Activated CD4-positive, CD25-positive, alpha-beta regulatory T cell (primary cell): ENCODE results near the gene ICAM2.
A peak's percentile ranks its signal among the peaks of the same experiment; 100 is the strongest.
"Not testable (repeated sequence)": the region's sequence is repeated elsewhere in the genome, so short reads cannot be mapped to it uniquely, and the experiment has no call there.

Experiments used
- DNase-seq, 4 experiments: peaks; one replicate each; lab custom pipeline; 2025; lab: John Stamatoyannopoulos, UW

Gene ICAM2

DNA sequence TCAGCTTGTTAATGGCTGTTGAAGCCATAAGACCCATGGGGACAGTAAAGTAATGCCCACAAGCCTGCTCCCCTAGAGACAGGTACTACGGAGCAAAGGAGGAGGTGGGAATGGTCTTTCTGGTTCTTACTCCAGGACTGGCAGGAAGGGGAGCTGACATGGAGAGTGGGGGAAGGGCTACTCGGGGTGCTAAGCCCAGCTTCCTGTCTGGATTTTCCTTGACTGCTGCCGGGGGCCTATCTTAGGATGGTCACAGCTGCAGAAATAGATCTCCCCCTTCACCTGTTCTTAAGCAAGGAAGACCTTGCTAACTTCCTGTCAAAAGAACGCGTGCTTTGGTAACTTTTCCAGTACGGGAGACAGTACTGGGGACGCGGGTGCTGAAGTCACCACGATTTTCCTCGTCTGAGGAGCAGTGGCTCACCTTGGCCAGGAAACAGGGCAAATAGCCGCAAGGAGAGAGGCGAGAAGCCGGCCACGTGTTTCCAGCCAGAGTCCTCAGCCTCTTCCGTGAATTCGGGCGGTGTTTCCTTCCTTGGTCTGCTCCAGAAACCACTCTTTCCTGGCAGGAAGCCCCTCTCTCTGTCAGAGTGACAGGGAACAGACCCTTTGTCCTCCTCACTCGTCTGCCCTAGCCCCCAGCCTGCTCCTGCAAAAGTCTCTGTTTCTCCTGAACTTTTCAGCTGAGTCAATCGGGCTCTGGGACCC lies 22.9 kb downstream of the ICAM2 start:
- DNase-seq: no peak

- no peak for DNase-seq
These were observed 23.8 kb downstream of the ICAM2 start for GRCh38 chr17:63996430-63997182.

GRCh38 chr17:63995626-63996025 lies 24.8 kb downstream of the ICAM2 start:
- DNase-seq: no peak

GRCh38 chr17:63993368-63993985 lies 27.0 kb downstream of the ICAM2 start:
- no peak for DNase-seq

- DNase-seq: no peak
These were observed 28.8 kb downstream of the ICAM2 start for GRCh38 chr17:63991611-63992010.

DNA sequence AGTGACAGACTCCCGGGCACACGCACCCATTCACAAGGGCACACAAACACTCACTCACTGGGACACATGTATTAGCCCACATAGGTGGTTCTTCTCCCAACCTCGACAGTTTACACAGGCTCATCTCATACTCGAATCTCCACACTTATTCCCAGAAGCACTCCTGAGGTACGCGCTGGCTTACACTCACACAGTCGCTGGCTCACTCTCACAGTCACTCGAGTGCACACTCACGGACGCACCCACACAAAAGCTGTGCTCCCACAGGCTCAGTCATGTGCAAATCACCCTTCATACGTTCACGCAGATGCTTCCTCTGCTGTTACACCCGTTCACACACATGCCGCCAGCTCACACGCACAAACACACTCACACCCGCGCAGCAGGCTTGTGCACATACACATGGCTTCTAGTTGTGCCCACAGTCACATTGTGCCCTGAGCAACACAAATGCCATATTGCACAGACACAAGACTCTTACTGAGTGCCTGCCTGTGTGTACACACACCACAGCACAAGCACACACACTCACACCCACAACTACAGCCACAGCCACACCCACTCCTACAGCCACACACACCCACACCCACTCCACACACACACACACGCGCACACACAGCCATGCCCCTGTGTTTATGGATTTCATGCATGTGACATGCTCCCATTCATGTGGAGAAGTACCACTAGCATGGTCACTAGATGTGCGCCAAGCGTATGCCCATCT lies 30.6 kb downstream of the ICAM2 start:
- no peak for DNase-seq

DNA sequence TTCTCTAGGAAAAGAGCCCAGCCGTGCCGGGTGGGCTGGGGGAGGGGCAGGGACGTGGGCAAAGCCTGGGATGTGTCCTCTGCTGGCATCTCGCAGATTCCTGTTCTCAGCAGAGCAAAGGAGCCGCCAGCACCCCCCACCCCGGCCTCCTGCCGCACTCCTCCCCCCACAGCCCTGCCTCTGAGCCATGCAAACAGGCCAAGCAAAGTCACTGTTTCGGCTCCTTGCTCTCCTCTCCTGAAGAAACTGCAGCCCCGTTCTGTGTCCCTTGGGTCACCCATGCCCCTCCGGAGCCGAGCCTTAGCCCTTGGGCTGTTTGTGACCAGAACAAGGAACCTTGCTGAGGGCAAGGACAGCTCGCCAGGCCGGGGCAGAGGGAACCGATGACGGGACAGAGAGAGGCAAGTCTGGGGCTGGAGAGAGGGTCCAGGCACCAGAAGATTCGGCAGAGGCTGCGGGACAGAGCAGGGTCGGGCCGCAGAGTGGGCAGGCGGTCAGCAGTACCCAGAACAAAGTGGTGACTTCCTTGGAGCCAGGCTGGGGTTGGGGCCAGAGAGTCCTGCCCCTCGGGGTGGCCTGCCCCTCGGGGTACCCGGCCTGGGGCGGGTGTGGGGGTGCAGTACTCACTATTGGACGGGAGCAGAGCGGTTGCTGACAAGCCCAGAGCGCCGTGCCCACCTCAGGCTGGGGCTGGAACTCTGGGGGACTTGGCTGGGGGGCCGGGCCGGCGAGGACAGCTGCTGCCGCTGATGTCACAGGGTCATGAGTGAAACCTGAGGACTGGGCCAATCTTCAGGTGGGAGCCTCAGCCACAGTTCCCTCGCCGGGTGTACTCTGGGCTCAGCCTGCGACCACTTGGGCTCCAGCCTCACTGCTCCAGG lies 31.5 kb downstream of the ICAM2 start:
- no peak for DNase-seq

- no peak for DNase-seq
These were observed 32.3 kb downstream of the ICAM2 start for GRCh38 chr17:63988127-63988478.

GRCh38 chr17:63987221-63988126 lies 33.0 kb downstream of the ICAM2 start:
- no peak for DNase-seq

DNA sequence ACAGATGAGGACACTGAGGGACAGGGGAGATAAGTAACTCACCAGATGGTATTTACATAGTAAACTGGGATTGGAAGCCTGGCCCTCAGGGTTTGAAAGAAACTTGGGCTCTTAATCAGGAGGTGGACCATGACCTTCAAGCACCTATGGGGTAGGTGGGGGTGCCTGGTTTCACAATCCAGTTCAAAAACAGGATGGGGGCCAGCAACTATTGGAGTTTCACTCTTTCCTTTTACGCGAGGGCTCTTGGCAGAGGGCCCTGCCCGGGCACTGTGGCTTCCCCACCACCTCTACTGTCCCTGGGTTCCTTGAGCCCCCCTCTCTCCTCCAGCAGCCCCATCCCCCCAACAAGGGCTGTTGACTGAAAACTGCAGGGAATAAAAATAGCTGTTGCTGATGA lies 33.6 kb downstream of the ICAM2 start:
- DNase-seq: no peak

DNA sequence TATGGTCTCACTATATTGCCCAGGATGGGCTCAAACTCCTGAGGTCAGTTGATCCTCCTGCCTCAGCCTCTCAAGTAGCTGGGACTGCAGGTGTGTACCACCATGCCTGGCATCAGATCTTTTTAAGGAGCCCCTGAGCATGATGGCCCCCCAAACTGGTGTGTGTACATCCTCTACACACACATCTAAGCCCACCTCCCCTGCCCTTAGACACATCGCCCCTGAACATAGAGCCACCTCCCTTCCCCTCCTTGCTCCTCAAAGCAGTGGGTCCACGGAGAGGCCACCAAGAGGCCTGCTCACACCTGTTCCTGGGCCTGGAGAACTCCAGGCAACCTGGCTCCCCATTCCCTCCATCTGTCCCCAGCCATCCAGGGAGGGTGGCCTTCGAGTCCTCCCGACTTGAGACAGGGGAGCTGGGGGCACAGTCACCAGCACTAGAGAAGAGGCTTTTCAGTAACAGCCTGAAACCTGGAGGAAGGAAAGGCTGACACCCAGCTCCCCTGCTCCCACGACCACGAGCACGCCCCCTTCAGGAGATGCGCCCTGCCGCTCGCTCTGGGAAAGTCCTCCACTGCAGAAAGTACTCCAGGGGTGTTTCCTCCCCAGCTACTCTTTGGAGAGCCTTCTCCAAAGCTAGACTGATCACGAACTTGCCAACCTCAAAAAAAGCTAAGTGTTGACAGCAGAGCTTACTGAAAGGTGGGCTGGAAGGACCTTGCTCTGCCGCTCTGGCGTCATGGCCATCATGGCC lies 34.9 kb downstream of the ICAM2 start:
- no peak for DNase-seq

DNA sequence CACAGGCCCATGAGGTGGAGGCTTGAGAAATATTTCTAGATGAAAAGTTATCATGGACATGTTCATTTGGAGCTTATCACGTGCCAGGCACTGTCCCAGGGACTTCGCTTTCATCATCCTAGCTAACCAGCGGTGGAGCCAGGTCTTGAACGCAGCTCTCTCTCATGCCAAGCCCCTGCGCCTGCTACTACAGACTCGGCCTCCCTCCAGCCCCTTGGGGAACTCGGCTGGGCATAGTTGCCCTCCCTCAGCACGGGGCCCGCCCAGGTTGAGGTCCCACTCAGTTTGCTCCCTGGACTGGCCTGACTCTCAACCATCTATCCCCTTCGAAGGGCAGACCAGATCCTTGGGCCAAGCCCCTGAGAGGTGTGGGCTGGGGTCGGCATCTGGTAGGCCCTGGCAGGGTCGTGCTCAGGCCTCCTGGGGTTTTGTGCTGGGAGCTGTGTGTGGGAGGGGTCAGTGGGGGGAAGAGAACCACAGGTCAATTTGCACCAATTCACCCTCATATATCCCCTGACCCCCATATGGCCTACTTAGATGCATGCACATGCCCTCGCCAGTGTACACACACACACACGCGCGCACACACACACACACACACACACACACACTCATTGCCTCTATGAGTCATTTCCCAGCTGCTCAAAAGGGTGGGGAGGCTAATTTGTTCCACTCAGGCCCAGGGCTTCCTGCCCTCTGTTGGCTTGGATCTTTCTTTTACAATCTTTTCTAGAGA lies 35.6 kb downstream of the ICAM2 start:
- DNase-seq: peak in 3 of 4 experiments; percentile 10 to 31 (median 19)

- no peak for DNase-seq
These were observed 36.2 kb downstream of the ICAM2 start for GRCh38 chr17:63984236-63984635.

DNA sequence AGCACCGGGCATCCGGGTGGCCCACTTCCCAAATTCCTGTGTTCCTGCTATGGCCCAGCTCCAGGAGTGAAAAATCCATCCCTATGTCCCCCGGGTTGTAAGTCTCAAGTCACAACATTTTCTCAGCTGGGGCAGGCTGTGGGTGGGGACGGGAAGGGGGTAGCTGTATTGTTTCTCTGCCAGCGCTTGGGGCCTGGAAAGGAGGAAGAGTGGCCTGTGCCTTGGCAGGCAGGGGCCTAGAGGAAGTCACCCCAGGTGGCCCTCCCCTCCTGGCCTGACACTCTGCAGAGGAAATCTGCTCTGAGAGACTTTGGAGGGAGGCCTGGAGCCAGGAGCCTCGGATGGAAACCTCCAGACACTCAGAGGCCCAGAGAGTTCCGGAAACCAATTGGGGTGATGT lies 37.1 kb downstream of the ICAM2 start:
- no peak for DNase-seq

DNA sequence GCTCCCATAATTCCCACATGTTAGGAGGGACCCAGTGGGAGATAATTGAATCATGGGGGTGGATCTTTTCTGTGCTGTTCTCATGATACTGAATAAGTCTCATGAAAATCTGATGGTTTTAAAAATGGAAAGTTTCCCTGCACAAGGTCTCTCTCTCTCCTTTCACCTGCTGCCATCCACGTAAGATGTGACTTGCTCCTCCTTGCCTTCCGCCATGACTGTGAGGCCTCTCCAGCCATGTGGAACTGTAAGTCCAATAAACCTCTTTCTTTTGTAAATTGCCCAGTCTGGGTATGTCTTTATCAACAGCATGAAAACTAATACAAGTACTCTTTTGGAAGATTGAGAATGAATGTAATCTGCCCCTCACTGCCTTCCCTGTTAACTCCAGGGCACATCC lies 37.8 kb downstream of the ICAM2 start:
- DNase-seq: not testable (repeated sequence)

GRCh38 chr17:63978272-63979200 lies 41.9 kb downstream of the ICAM2 start:
- no peak for DNase-seq

- no peak for DNase-seq
These were observed 43.7 kb downstream of the ICAM2 start for GRCh38 chr17:63976702-63977101.

DNA sequence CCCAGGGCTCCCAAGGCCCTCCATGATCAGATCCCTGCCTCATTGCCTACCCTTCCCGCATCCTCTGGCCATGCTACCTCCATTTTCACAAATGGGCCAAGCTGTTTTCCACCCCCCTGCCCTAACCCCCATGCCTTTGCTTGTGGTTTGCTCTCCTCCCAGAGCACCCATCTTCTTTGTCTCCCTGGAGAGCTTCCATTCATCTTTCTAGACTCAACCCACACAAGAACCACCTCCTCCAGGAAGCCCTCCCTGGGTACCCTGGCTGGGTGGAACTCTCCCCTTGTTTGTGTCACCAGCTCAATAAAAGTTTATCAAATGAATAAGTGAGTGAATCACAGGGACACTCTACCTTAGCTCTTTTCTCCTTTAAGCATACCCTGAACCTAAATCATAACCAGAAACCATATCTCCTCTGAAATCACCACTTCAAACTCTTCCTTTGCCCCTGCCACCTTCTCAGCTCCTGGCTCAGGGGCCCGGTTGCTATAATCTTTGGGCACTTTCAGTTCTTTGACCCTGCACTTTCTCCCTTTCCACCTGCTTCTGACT lies 44.8 kb downstream of the ICAM2 start:
- DNase-seq: no peak
